H1 (cell line): Measurements from ENCODE around the gene SLC9C1. TPM values are rescaled to one million over a fixed set of nuclear protein-coding genes. Genes with fewer than 3 reads are reported as not detected.

Experiments used
- HDAC2 ChIP-seq, 2 experiments: fragments of 300-600 bp in 1 of 2; sonication (generic) in 1 of 2; IDR thresholded peaks; 2 replicates each; pipeline ENCODE4 v1.6.1; 2011 to 2012; ENCODE audit warnings: low read depth in 2 of 2, low read length in 2 of 2, mild to moderate bottlenecking in 2 of 2, moderate library complexity in 2 of 2, borderline replicate concordance in 1 of 2, inconsistent platforms in 1 of 2
- polyA plus RNA-seq, 7 experiments: library from polyadenylated mRNA; depleted of rRNA in 3 of 7; stranded (reverse) in 5 of 7; unstranded in 2 of 7; fragments of >200 nt in 5 of 7; fragments of 200-250 nt in 2 of 7; gene quantifications; 1 replicate in 5 of 7; 2 replicates in 1 of 7; 4 replicates in 1 of 7; pipeline versions ENCODE4 v1.2.1 to v1.2.3, GENCODE V29; 2011 to 2013; ENCODE audit warnings: missing spikeins in 2 of 7, mixed read lengths in 2 of 7
- total RNA-seq: library from RNA; stranded (reverse); fragmentation: NEBNext Ultra II Directional; extraction: Animal tissue kit (Norgen Biotek cat#: 25700); gene quantifications from 2 replicates; pipeline ENCODE4 v1.2.1, GENCODE V29; 2021

Gene SLC9C1
- total and polyA plus RNA-seq, 2 of the 8 experiments (the other 6 are each of a cell fraction or from before 2014, with no cell fraction given), result 0.15 to 0.24 TPM

GRCh38 chr3:112133626-112134334 is 160.2 kb downstream of the SLC9C1 start (continued):
- no peak for TF ChIP-seq HDAC2 (IDR thresholded peaks at IDR 0.05; ENCODE audit: borderline replicate concordance in 1 of 2, low read depth in 2 of 2, low read length in 2 of 2)
